Measurements from ENCODE around the gene GLIS2.
"Not testable (repeated sequence)": the region's sequence is repeated elsewhere in the genome, so short reads cannot be mapped to it uniquely, and the experiment has no call there.

Gene GLIS2

GRCh38 chr16:4333714-4334113, 17.8 kb downstream of the GLIS2 start:
- not testable (repeated sequence) for DNase-seq (ENCODE audit: low read depth in 2 of 2)

- no peak for DNase-seq (ENCODE audit: low read depth in 2 of 2)
These were observed 19.0 kb downstream of the GLIS2 start for GRCh38 chr16:4334724-4335495.

- no peak for DNase-seq (ENCODE audit: low read depth in 2 of 2)
These were observed 21.1 kb downstream of the GLIS2 start for GRCh38 chr16:4336701-4337539.

GRCh38 chr16:4337540-4338088, 21.7 kb downstream of the GLIS2 start:
- no peak for DNase-seq (ENCODE audit: low read depth in 2 of 2)

DNA sequence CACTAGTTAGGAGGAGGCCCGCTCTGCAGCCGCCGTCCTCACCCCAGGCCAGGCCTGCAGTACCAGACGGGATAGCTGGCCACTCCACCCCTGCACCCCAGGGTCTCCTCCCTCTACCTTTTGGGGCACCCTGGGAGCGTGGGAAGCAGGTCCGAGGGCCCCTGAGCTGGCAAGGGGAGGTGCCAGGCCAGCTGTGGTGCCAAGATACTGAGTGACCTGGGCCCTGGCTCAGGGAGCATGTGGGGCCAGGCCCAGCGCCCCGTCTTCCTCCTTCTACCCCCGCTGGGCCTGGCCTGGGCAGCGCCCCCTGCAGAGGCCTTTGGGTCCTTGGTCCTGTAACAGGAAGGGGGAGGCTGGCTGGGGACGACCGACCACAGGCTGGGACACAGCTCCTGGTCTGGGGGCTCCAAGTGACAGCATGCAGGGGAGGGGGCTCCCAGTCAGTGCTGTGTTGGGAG, 22.3 kb downstream of the GLIS2 start:
- no peak for DNase-seq (ENCODE audit: low read depth in 2 of 2)

GRCh38 chr16:4338712-4339299, 22.9 kb downstream of the GLIS2 start:
- no peak for DNase-seq (ENCODE audit: low read depth in 2 of 2)

GRCh38 chr16:4339455-4339854, 23.6 kb downstream of the GLIS2 start:
- no peak for DNase-seq (ENCODE audit: low read depth in 2 of 2)

DNA sequence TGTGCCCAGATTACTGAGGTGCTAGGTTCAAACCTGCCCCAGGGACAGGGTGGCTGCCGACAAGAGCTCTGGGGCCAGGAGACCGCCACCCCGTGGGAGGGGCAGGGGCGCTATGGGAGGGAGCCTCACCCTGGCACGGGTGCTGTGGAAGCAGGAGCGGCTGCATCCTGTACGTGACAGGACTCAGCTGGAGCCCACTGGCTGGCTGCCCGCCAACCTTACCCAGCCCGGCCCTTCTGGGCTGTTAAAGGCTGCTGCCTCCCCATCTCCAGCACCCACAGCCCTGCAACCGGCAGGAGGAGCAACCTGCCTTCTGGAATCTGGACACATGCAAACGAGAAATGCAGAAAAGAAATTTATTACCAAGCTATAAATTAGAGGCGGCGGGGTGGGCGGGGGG, 24.0 kb downstream of the GLIS2 start:
- no peak for DNase-seq (ENCODE audit: low read depth in 2 of 2)

DNA sequence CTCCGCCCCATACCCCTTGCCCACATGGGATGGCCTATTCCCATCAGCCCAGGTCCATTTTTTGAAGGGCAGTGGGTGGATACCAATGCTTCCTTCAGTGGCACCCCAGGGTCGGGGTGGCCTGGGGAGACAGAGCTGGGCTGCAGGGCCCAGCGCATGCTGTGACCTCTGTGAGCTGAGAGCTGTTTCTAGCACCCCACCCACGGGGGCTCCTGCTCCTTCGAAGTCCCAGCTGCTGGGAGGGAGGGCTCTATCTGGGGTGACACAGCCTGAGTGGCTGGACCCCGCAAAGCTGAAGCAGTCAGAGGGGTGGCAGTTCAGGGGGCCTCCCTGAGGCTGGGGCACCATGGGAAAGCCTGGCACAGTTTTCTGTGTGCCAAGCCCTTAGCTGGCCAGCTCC, 24.6 kb downstream of the GLIS2 start:
- no peak for DNase-seq (ENCODE audit: low read depth in 2 of 2)

DNA sequence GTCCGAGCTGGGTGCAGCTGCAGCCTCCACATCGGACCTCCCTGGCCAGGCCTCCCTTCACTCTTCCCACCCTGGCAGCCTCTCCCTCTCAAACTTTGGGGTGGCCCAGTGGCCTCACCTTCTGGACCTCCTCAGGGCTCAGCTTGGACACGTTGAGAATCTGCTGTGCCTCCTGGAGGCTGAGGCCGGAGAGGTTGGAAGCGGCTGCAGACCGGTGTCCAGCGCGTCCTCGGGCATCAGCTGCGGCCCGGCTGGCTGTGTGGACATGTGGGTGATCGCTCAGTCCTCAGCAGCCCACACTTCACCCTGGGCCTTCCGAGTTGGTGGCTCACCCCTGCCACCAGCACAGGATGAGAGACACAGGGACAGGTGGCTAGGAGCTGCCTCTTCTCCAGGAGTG, 25.4 kb downstream of the GLIS2 start:
- no peak for DNase-seq (ENCODE audit: low read depth in 2 of 2)

DNA sequence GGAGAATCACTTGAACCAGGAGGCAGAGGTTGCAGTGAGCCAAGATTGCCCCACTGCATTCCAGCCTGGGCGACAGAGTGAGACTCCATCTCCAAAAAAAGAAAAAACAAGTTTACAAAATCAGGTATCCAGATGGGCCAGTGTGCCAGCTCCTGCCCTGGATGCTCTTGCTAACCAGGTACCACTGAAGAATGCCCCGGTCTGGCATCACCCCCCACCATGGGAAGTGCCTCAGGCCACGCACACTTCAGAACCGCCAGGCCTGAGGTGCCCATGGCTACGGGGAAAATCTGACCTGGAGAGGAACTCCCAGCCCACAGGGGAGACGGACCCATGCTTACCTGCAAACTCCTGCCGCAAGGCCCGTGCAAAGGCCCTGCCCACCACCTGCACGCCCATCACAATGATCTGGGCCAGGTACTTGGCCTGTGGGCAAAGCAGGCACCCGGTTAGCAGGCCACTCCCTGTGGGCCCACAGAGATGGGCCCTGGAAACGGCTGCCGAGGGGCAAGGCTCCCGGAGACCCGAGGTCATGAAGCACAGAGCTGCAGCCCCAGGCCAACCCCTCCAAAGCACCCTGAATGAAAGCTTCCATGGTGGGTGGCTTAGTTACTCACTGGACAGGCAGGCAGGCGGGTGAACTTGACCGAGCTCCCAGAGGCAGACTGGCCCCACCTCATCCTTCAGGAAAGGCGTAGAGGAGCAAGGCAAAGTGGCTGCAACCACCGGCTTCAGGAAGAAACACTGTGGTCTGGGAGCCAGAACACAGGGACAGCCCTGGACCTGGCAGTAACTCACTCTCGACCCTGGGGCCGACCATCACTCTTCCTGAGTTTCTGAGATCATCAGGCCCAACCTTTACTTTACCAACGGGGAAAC, 27.2 kb downstream of the GLIS2 start:
- DNase-seq (ENCODE audit: low read depth in 2 of 2), result no peak

DNA sequence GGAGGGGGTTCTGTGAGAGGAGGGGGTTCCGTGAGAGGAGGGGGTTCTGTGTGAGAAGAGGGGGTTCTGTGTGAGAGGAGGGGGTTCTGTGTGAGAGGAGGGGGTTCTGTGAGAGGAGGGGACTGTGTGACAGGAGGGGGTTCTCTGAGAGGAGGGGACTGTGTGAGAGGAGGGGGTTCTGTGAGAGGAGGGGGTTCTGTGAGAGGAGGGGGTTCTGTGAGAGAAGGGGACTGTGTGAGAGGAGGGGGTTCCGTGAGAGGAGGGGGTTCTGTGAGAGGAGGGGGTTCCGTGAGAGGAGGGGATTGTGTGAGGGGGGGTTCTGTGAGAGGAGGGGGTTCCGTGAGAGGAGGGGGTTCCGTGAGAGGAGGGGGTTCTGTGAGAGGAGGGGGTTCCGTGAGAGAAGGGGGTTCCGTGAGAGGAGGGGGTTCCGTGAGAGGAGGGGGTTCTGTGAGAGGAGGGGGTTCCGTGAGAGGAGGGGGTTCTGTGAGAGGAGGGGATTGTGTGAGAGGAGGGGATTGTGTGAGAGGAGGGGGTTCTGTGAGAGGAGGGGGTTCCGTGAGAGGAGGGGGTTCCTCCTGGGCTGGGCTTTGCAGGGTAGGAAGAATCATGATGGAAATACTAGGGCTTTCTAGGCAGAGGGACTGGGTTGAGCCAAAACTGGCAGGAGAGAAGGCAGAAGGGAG, 28.6 kb downstream of the GLIS2 start:
- not testable (repeated sequence) for DNase-seq (ENCODE audit: low read depth in 2 of 2)

DNA sequence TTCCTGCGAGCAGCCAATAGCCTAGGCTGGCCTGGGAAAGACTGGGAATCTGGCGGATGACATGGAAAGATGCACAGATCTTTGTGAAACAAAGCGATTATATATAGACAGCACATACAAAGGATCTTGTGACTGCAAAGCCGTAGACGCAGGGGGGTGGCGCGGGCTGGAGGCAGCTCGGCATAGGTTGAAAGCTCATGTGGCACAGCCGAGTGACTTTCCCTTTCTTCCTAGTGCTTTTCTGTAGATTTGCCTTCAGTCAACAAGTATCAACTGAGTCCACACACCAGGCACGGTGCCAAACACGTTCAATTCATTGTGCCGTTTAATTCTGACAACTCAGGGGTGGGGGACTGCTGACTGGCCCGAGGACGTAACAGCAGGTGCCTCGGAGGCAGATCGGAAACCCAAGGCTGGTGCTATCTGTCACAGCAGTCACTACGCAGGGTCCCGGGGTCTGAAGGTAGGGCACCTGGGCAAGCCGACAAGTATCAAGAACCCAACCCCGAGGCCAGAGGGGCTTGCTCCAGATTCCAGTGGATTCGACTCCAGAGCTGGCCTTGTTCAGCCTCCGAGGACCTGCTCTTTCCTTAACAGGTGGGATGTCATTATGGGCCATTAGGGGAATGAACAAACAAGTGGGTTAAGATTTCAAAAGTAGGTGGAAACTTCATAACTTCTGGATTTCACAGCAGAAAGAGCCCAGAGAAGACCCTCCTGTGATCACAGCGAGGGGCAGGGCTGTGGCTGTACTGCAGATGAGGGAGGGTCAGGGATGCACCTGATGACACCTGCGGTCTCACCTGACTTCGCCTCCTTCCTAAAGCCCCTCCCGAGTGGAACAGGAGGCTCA, 29.3 kb downstream of the GLIS2 start:
- no peak for DNase-seq (ENCODE audit: low read depth in 2 of 2)

GRCh38 chr16:4345836-4346781, 30.2 kb downstream of the GLIS2 start:
- DNase-seq (ENCODE audit: low read depth in 2 of 2), result no peak

DNA sequence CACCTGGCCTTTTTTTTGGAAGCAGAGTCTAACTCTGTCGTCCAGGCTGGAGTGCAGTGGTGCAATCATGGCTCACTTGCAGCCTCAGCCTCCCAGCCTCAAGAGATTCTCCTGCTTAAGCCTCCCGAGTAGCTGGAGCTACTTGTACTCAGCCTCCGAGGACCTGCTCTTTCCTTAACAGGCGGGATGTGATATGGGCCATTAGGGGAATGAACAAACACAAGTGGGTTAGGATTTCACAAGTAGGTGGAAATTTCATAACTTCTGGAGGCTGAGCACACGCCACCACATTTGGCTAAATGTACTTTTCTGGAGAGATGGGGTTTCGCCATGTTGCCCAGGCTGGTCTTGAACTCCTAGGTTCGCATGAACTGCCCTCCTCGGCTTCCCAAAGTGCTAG, 31.1 kb downstream of the GLIS2 start:
- no peak for DNase-seq (ENCODE audit: low read depth in 2 of 2)

DNA sequence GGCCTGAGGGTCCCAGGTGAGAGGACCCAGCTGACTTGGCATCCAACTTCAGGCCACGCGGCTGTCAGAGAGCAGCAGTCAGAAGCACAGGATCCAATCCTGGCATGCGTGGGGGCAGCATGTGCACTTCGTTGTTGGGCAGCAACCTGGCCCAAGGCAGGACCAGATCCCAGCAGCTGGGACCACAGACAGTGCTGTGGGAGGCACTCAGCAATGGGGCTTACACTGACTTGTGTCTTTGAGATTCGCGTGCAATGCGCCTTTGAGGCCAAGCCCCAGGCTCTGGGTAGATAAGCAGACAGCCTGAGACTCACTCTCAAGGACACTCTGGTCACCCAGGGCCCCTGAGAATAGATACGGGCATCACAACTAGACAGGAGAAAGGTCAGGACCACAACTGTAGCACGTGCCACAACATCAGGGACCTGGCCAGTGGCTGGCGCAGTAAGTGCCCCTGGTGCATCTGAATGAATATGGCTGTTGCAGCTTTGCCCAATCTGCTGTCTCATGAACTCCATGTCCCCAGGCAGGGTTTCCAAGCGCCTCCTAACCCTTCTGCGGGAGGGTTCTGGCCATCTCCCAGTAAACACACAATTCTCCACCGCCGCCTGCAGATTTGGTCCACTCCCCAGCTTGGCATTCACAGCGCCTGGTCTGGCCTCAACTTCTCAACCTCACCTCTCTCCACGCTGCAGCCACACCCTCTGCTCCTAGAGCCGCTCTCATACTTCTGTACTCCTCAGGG, 32.1 kb downstream of the GLIS2 start:
- DNase-seq (ENCODE audit: low read depth in 2 of 2), result no peak

DNA sequence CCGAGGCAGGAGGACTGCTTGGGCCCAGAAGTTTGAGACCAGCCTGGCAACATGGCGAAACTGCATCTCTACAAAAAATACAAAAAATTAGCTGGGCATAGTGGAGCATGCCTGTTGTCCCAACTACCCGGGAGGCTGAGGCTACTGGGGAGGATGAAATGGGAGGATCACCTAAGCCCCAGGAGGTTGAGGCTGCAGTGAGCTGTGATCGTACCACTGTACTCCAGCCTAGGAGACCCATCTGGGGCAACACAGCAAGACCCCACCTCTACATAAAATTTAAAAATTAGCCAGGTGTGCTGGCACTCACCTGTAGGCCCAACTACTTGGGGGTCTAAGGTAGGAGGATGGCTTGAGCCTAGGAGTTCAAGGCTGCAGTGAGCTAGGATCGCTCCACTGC, 33.5 kb downstream of the GLIS2 start:
- no peak for DNase-seq (ENCODE audit: low read depth in 2 of 2)

- no peak for DNase-seq (ENCODE audit: low read depth in 2 of 2)
These were observed 34.5 kb downstream of the GLIS2 start for GRCh38 chr16:4350365-4350786.
